ENCODE data around the gene ZBTB11.
"Not testable (repeated sequence)": the region's sequence is repeated elsewhere in the genome, so short reads cannot be mapped to it uniquely, and the experiment has no call there.

ZBTB11 gene

DNA sequence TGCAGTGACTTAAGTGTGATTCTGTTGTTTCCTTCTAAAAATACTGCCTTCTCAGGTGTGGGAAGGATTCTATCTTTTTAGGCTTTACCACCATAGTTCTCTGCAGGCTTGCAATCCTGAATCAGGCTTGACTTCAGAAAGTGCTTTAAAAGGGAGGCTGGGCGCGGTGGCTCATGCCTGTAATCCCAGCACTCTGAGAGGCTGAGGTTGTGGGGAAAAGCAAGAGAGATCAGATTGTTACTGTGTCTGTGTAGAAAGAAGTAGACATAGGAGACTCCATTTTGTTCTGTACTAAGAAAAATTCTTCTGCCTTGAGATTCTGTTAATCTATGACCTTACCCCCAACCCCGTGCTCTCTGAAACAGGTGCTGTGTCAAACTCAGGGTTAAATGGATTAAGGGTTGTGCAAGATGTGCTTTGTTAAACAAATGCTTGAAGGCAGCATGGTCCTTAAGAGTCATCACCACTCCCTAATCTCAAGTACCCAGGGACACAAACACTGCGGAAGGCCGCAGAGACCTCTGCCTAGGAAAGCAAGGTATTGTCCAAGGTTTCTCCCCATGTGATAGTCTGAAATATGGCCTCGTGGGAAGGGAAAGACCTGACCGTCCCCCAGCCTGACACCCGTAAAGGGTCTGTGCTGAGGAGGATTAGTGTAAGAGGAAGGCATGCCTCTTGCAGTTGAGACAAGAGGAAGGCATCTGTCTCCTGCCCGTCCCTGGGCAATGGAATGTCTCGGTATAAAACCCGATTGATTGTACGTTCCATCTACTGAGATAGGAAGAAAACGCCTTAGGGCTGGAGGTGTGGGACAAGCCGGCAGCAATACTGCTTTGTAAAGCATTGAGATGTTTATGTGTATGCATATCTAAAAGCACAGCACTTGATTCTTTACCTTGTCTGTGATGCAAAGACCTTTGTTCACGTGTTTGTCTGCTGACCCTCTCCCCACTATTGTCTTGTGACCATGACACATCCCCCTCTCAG is 15.0 kb upstream of the ZBTB11 start:
- DNase-seq = not testable (repeated sequence)

DNA sequence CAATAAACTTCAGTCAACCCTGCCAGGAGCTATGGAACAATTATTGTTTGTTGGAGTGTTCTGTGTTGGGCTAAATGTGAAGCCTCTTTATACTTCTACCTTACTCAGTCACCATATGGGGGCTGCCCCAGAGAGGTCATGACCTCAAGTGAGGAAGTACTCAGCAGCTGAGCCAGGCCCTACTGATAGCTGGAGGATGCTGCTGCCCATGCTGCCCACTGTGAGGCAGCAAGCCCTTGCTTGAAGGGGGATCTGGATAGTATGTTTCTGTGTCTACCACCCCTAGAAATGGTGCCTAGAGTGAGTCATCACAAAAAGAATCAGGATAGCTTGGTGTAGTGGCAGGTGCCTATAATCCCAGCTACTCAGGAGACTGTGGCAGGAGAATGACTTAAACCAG is 14.0 kb upstream of the ZBTB11 start:
- no peak for DNase-seq

DNA sequence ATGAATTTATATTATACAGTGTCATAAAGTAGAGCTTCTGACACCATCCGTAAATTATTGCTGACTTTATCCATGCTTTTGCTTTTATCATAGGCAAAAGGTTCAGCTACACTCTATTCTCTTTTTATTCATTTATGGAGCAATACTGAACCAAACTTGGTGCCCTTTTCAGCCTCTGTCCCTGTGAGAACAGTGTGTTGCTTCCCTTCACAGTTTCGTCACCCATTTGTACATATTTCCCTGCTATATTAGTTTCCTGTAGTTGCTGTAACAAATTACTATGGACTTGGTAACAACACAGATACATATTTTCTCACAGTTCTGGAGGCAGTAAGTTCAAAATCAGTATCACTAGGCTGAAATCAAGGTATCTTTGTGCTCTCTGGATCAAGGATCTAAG is 12.4 kb upstream of the ZBTB11 start:
- no peak for DNase-seq

DNA sequence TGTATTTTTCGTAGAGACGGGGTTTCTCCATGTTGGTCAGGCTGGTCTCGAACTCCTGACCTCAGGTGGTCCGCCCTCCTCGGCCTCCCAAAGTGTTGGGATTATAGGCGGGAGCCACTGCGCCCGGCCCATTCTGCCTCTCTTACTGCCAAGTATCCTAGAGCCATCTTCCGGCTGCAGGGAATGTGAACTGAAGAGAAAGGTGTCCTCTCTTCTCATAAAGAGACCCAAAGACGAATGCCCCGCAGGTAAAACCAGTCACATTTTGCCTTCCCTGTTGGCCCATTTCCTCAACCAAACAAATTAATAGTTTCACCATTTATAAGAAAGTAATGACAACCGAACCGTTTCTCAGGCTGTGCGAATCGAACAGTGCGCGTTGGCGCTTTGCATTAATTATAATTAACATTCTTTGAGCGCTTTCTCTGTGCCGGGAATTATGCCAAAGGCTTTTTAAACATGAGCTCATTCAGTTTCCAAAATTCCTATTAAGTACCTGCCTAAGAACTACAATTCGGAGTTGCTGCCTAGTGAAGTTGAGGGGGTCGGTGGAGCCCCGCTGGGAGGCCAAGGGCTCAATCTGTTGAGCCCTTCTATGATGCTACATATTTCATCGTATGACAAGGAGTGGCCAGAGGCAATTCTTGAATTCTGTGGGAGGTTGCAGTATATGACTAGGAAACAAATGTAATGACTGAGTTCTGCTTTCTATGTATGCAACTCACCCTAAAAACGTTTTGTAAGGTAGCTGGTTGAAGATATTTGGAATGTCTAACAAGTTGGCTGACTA is 10.4 kb upstream of the ZBTB11 start:
- DNase-seq = no peak

DNA sequence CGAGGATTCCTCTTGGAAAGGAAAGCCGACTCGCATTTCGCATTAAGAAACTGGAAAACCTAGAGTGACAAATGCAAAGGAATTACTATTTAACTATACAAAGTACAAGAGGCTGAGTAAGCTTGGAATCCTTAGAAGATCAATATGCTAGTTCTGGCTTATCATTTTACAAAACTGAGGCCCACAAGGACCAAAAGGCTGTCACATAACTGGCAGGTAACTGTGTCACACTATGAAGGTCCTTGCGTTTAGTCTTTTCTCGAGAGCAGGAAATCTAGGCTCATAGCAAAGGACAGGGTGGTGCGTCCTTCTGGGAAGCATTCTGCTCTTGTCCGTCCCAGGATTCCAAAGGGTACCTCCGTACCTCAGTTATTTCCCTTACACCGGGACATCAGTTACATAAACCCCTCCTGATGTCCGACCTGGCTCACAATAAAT is 9.0 kb upstream of the ZBTB11 start:
- DNase-seq = no peak

- no peak for DNase-seq
These were observed 8.1 kb upstream of the ZBTB11 start for GRCh38 chr3:101685050-101685400.

- DNase-seq = no peak
These were observed 3.5 kb upstream of the ZBTB11 start for GRCh38 chr3:101680466-101680865.

GRCh38 chr3:101678837-101679236 is 1.9 kb upstream of the ZBTB11 start:
- not testable (repeated sequence) for DNase-seq

- no peak for DNase-seq
These were observed 729 bp upstream of the ZBTB11 start for GRCh38 chr3:101677436-101678286.

GRCh38 chr3:101676216-101676764 is 642 bp downstream of the ZBTB11 start:
- DNase-seq = no peak

DNA sequence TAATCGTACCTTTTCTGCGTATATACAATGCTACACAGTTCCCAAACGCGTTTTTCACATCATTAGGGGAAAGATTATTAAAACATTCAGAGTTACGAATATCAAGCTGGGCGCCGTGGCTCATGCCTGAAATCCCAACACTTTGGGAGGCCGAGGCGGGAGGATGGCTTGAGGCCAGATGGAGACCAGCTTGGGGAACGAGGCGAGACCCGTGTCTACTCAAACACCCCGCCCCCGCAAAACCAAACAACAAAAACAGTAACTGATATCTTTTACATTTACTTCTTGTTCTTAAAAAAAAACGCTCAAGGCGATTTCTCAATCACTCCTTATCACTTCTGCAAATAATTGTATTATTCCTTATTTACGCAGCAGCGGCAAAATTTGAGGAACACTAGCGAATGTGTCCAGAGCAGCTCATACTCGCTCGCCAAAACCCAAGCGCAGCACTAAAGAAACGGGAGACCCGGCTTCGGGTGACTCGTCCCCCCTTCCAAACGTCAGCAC is 1.2 kb downstream of the ZBTB11 start:
- DNase-seq = no peak

GRCh38 chr3:101674518-101674917 is 2.4 kb downstream of the ZBTB11 start:
- no peak for DNase-seq

DNA sequence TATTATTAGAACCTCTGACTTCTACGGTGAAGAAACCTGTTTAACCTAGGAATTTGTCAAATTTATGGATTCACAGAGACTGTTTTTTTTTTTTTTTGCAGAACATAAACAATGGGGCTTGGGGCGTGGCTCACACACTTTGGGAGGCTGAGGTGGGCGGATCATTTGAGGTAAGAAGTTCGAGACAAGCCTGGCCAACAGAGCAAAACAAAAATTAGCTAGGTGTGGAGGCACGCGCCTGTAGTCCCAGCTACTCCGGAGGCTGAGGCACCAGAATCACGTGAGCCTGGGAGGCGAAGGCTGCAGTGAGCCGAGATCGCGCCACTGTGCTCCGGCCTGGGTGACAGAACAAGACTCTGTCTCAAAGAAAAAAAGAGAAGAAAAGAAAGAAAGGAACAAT is 3.0 kb downstream of the ZBTB11 start:
- DNase-seq = no peak

DNA sequence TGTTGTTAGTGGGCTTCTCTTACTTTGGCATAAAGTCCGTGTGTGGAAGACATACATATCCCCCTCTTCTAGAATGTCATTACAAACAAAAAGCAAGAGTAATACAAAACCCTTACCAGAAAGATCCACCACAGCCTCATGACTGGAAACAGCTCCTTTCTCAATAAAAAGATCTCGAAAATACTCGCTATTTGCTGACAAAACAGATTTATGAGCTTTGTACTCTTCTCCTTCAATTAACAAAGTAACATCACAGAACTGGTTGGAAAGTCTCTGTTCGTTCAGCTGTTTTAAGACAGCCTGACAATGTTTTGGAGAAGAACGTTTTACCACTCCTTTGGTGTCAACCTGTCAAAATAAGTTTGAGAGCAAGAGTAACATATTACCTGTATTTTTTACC is 5.9 kb downstream of the ZBTB11 start:
- DNase-seq = no peak

- DNase-seq = no peak
These were observed 9.1 kb downstream of the ZBTB11 start for GRCh38 chr3:101667844-101668243.

DNA sequence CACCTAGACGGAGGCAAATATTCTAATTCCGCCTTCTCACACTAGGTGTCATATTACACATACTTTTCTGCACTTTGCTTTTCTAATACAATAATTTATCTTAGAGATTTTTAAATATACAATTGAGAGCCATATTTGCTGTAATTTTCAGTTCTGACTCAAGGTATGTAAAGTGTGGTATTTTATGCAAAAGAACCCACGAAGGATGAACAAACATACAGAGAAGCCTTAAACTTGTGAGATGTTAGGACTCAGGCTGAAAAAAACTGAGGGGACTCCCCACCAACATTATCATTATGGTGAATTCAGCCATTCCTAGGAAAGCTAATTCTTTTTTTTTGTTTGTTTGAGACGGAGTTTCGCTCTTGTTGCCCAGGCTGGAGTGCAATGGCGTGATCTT is 9.6 kb downstream of the ZBTB11 start:
- DNase-seq = no peak

- DNase-seq = no peak
These were observed 11.1 kb downstream of the ZBTB11 start for GRCh38 chr3:101665851-101666250.

GRCh38 chr3:101665357-101665756 is 11.6 kb downstream of the ZBTB11 start:
- no peak for DNase-seq

- no peak for DNase-seq
These were observed 16.2 kb downstream of the ZBTB11 start for GRCh38 chr3:101660714-101661113.

GRCh38 chr3:101656651-101657050 is 20.3 kb downstream of the ZBTB11 start:
- DNase-seq = no peak

GRCh38 chr3:101646726-101647125 is 30.2 kb downstream of the ZBTB11 start:
- no peak for DNase-seq

- no peak for DNase-seq
These were observed 32.9 kb downstream of the ZBTB11 start for GRCh38 chr3:101643861-101644613.

Measured in NCI-H345 (cell line).